Neural cell (in vitro differentiated cells): ENCODE data around the gene MAPK14. TPM values are rescaled to one million over a fixed set of nuclear protein-coding genes. Genes with fewer than 3 reads are reported as not detected.

Source experiments
- H2AFZ ChIP-seq: fragments of 200-600, 300-800 bp; sonication (generic), shearing (Covaris generic); 2 replicates; pipeline ENCODE4 v1.6.0; 2014; ENCODE audit warnings: low read depth, mild to moderate bottlenecking, antibody characterized with exemption, low read length, moderate library complexity
- H3F3A ChIP-seq: fragments of 200-600 bp; shearing (Covaris generic); 2 replicates; pipeline ENCODE4 v1.6.1; 2016; ENCODE audit warnings: mild to moderate bottlenecking, moderate library complexity, mixed read lengths, antibody characterized with exemption, low read length; ENCODE audit not compliant: insufficient read depth, poor library complexity, severe bottlenecking
- H3K27ac ChIP-seq: fragments of 200-600, 300-800 bp; sonication (generic), shearing (Covaris generic); 2 replicates; pipeline ENCODE4 v1.5.1; 2014; ENCODE audit warnings: mild to moderate bottlenecking, low read length, moderate library complexity
- H3K27me3 ChIP-seq: fragments of 300-800, 200-600 bp; sonication (generic), shearing (Covaris generic); 2 replicates; pipeline ENCODE4 v1.6.0; 2014; ENCODE audit warnings: mild to moderate bottlenecking, low read depth, low read length, moderate library complexity; ENCODE audit not compliant: insufficient read depth
- H3K36me3 ChIP-seq: fragments of 300-800, 200-600 bp; sonication (generic), shearing (Covaris generic); 2 replicates; pipeline ENCODE4 v1.5.1; 2014; ENCODE audit warnings: mild to moderate bottlenecking, antibody characterized with exemption, low read length, moderate library complexity; ENCODE audit not compliant: insufficient read depth
- H3K4me2 ChIP-seq: fragments of 300-800, 200-600 bp; sonication (generic), shearing (Covaris generic); 2 replicates; pipeline ENCODE4 v1.6.0; 2014; ENCODE audit warnings: mild to moderate bottlenecking, low read length
- H3K4me3 ChIP-seq: fragments of 300-800, 200-600 bp; sonication (generic), shearing (Covaris generic); 2 replicates; pipeline ENCODE4 v1.5.1; 2014; ENCODE audit warnings: mild to moderate bottlenecking, low read length, moderate library complexity
- H3K79me2 ChIP-seq: fragments of 200-600 bp; shearing (Covaris generic); replicated peaks from 2 replicates; pipeline ENCODE4 v1.6.0; 2014; ENCODE audit warnings: mild to moderate bottlenecking, low read length, moderate library complexity; ENCODE audit not compliant: insufficient read depth
- H3K9ac ChIP-seq: fragments of 300-800, 200-600 bp; sonication (generic), shearing (Covaris generic); 2 replicates; pipeline ENCODE4 v1.6.1; 2016; ENCODE audit warnings: mild to moderate bottlenecking, low read length, mixed read lengths
- H3K9me2 ChIP-seq: fragments of 200-600 bp; shearing (Covaris generic); 2 replicates; pipeline ENCODE4 v1.6.1; 2016; ENCODE audit warnings: mild to moderate bottlenecking, low read length, mixed read lengths; ENCODE audit not compliant: insufficient read depth
- H3K9me3 ChIP-seq: fragments of 200-600, 300-800 bp; sonication (generic), shearing (Covaris generic); 2 replicates; pipeline ENCODE4 v1.6.1; 2016; ENCODE audit warnings: mild to moderate bottlenecking, mixed run types, low read length, moderate library complexity, mixed read lengths
- H4K20me1 ChIP-seq: fragments of 200-600 bp; shearing (Covaris generic); 2 replicates; pipeline ENCODE4 v1.6.1; 2016; ENCODE audit warnings: mild to moderate bottlenecking, mixed run types; ENCODE audit not compliant: insufficient read depth
- CTCF ChIP-seq: fragments of 450-650 bp; IDR thresholded peaks from 2 replicates; pipeline ENCODE4 v1.5.1; 2014; ENCODE audit warnings: antibody characterized with exemption, mild to moderate bottlenecking, moderate library complexity; ENCODE audit not compliant: poor library complexity, severe bottlenecking
- EP300 ChIP-seq: fragments of 450-650 bp; conservative IDR thresholded peaks from 2 replicates; pipeline ENCODE4 v1.6.1; 2014; ENCODE audit warnings: antibody characterized with exemption, mild to moderate bottlenecking, moderate library complexity; ENCODE audit not compliant: poor library complexity, severe bottlenecking
- EZH2 ChIP-seq: fragments of 200-600, 300-800 bp; shearing (Covaris generic), sonication (generic); IDR thresholded peaks from 2 replicates; pipeline ENCODE4 v1.6.1; 2014; ENCODE audit warnings: antibody characterized with exemption, low read length, borderline replicate concordance, mild to moderate bottlenecking; ENCODE audit not compliant: insufficient read depth, poor library complexity, severe bottlenecking
- MXI1 ChIP-seq: fragments of 450-650 bp; conservative IDR thresholded peaks from 2 replicates; pipeline ENCODE4 v1.6.1; 2014; ENCODE audit warnings: antibody characterized with exemption, mild to moderate bottlenecking; ENCODE audit not compliant: poor library complexity, severe bottlenecking
- POLR2AphosphoS5 ChIP-seq: IDR thresholded peaks from 2 replicates; pipeline ENCODE4 v1.6.1; 2012
- RAD21 ChIP-seq: fragments of 450-650 bp; conservative IDR thresholded peaks from 2 replicates; pipeline ENCODE4 v1.6.1; 2014; ENCODE audit warnings: antibody characterized with exemption, mild to moderate bottlenecking, moderate library complexity
- REST ChIP-seq: IDR thresholded peaks from 2 replicates; pipeline ENCODE4 v1.6.1; 2012; ENCODE audit warnings: borderline replicate concordance
- SMC3 ChIP-seq: fragments of 450-650 bp; conservative IDR thresholded peaks from 2 replicates; pipeline ENCODE4 v1.6.1; 2014; ENCODE audit warnings: antibody characterized with exemption, mild to moderate bottlenecking, moderate library complexity; ENCODE audit not compliant: poor library complexity
- TAF1 ChIP-seq: IDR thresholded peaks from 2 replicates; pipeline ENCODE4 v1.6.1; 2012; ENCODE audit warnings: low read depth
- polyA plus RNA-seq: library from polyadenylated mRNA; depleted of rRNA; stranded (reverse); fragments of >200 nt; gene quantifications from 2 replicates; pipeline ENCODE4 v1.2.3, GENCODE V29; 2014

Gene MAPK14
- polyA plus RNA-seq, 1 donor from 2014 or later = 26.6 TPM

DNA sequence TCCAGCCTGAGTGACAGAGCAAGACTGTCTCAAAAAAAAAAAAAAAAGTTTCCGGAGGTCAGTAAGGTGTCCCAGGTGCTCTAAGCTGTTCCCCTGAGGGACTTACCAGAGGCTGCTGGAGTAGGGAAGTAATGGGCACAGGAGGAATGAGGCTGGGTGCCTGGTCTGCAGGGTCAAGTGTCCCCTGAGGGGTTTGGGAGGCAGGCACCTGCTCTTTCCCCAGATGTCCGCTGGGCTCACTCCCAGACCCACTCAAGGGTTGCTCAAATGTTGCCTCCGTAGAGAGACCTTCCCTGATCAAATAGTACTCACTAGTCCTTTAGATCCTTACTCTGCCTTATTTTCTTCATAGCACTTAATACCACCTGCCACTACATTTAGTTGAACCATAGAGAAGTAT lies 97.3 kb downstream of the MAPK14 start:
- Histone ChIP-seq H3K4me3 (no peak overlapping the region), H3K36me3 (no peaks in the 10 kb centered on the region), H3K79me2 (no peaks in the 10 kb centered on the region), H3K4me2 (no peak overlapping the region), H4K20me1 (no peaks in the 10 kb centered on the region), H3F3A (no peaks in the 10 kb centered on the region), H2AFZ (no peak overlapping the region), H3K27me3 (peaks cover 5% of the 10 kb centered on the region), H3K9me3 (no peaks in the 10 kb centered on the region), H3K9me2 (no peaks in the 10 kb centered on the region), H3K9ac (no peak overlapping the region), H3K27ac (no peak overlapping the region)
- no peak for TF ChIP-seq MXI1
- no peak for TF ChIP-seq SMC3
- no peak for TF ChIP-seq POLR2AphosphoS5
- no peak for TF ChIP-seq REST
- no peak for TF ChIP-seq CTCF
- TF ChIP-seq EZH2 = no peak
- no peak for TF ChIP-seq RAD21
- TF ChIP-seq TAF1 = no peak
- TF ChIP-seq EP300 = no peak

DNA sequence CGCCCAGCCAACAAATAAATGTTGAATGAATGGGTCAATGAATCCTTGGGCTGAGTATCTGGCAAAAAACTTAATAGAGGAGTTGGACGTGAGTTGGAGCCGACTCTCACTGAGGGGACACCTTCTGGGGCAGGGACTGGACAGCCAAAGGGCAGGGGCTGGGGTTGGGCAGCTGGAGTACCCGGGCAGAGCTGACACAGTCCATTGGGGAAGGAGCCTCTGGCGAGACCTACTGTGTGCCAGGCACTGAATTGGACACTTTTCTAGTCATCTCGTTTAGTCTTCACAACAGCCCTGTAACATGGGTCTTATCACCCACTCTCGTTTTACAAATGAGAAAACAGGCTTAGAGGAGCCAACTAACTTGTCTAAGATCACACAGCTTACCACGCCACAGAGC lies 98.0 kb downstream of the MAPK14 start:
- Histone ChIP-seq H4K20me1 (no peaks in the 10 kb centered on the region), H3K9me3 (no peaks in the 10 kb centered on the region), H3K9ac (no peak overlapping the region), H3K27me3 (peaks cover 10% of the 10 kb centered on the region), H2AFZ (no peak overlapping the region), H3F3A (no peaks in the 10 kb centered on the region), H3K79me2 (no peaks in the 10 kb centered on the region), H3K36me3 (no peaks in the 10 kb centered on the region), H3K4me3 (no peak overlapping the region), H3K9me2 (no peaks in the 10 kb centered on the region), H3K27ac (no peak overlapping the region), H3K4me2 (no peak overlapping the region)
- TF ChIP-seq CTCF (no peak), TAF1 (no peak), MXI1 (no peak), SMC3 (no peak), EZH2 (no peak), EP300 (no peak), REST (no peak), RAD21 (no peak), POLR2AphosphoS5 (no peak)
